Right lung (tissue), 5 donors: Measurements from ENCODE around the gene SLC25A21. TPM values are rescaled to one million over a fixed set of nuclear protein-coding genes. Genes with fewer than 3 reads are reported as not detected.

Experiments
- DNase-seq, 2 donors: peaks; one replicate each; pipeline ENCODE4 v3.0.0-alpha.2; 2013
- polyA plus RNA-seq, 5 donors: library from polyadenylated mRNA; unstranded; fragments of 120-200 nt; gene quantifications; one replicate each; pipeline versions ENCODE4 v1.2.1 to v1.2.3, GENCODE V29; 2013; ENCODE audit warnings: inconsistent platforms in 1 of 5, low replicate concordance in 1 of 5; ENCODE audit not compliant: insufficient read length in 5 of 5, insufficient read depth in 1 of 5

Gene SLC25A21
- polyA plus RNA-seq, 5 donors: 1.5 to 3.1 (median 2.7) TPM

DNA sequence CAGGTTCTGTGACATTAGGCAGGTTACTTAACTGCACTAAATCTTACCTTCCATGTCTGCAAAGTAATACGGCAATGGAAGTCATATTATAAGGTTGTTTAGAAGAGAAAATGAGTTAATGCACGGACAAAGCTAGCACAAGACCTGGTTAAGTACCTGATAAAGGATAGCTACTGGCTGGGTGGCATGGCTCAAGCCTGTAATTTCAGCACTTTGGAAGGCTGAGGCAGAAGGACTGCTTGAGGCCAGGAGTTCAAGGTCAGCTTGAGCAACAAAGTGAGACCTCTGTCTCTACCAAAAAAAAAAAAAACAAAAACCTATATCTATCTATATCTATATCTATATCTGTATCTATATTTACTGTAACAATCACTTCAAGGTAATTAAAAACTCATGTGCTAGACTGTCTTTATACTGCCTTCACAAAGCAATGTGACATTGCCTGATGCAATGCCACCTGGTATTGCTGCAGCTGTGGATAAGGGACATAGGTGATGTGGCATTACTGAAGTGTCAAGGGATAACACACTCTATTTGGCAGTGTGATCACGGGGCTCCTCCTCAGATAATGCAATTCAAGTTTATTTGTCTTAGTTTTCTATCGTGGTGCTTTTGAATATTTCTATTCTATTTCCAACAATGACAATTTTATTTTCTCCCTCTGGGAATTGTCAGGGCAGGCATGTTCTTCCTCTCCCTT is 403.6 kb downstream of the SLC25A21 start:
- DNase-seq: no peak

DNA sequence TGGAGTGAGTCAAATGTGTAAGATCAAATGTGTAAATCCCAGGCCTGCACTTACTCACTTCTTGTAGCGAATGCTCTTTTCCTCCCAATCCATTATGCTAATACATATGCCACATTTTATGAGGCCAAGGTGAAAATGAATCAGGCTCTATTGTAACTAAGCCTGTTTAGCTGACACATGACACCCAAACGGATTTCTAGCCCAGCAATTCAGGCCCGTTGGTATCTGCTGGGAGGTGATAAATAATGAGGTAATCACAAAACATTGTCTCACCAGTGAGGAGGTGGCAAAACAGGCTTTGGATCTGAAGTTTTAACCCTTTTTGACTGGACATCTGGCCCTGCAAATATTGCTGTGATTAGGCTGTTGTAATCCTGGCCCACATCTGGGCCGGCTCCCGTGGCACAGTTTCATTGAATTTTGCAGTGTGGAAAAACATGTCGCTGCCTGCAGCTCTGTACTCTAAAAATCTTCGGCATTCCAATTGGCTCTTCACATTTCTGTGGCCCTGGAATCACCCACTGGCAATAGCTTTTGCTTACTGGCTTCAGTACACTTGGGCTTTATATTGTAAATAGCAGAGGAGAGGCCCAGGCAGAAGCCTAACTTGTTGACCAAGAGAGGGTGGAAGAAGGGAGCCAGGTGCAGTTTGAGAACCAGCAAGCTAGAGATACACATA is 404.7 kb downstream of the SLC25A21 start:
- no peak for DNase-seq

DNA sequence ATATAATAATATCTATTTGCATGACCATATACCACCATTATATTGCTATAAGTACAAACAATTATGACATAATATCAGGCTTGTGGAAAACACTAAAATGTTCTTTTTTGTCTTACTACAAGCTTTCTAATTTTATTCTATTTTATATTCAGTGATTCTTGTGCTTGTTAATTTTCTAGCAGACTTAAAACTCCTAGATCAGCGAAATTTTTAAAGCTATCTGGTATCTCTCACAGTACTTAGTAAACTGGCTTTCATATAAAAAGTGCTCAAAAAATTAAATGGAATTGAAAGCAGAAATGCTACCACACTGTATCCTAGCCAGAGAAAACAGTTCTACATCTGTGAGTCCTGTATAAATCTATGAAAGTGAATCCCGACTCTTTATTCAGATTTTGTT is 405.4 kb downstream of the SLC25A21 start:
- no peak for DNase-seq

DNA sequence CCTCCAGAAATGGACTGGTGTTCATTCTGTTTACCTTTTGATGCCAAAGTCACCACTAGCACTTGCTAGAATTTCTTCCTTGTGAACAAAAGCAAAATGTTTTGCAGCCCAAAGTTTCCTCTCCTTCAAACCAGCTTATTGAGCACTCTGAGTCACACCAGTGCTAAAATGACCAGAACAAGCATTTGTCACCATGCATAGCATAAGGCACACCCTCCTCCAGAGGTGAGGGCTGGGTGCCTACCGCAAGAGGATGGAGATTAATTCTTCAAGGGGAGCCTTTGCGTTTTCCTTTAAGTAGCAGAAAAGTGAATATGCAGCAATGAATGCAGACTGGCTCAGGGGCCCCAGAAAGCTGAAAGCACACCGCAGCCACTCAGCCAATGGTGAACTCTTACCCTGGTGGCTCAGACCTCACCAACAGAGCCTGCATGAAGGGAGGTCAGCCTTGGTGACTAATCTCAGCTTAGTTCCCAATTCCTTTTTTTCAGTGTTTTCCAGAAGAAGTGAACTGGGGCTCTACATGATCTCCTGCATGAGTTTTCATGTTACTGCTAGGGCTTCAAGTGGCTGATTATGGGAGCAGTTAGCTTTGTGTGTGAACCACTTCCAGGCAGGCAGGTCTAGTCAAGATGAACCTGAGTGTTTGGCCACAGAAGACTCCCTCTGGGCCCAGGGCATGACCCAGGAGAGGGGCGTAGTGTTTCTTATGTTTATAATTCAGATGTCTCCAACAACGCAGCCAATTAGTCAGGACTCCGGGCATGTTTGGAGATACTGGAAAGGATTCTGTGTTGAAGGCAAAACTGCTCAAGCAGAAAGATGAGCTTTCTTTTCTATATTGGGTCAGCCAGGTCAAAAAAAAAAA is 414.4 kb downstream of the SLC25A21 start:
- no peak for DNase-seq

DNA sequence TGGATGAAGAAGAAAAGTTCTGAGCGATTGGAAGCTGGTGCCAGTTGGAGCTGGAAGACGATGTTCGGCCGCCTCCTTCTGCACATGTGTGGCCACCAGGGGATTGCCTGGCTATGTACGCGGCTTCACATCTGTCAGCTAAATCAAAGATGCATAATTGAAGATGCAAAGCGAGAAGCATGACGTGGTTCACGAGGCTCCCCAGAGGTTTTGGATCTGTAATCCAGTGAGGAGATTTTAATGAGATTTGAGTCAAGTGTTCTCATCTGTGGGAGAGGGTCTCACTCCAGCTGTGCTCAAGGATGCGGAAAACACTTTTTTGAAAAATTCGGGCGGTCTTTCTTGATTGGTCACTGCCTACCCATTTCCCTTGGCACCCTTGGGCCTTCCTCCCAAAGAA is 416.2 kb downstream of the SLC25A21 start:
- no peak for DNase-seq

DNA sequence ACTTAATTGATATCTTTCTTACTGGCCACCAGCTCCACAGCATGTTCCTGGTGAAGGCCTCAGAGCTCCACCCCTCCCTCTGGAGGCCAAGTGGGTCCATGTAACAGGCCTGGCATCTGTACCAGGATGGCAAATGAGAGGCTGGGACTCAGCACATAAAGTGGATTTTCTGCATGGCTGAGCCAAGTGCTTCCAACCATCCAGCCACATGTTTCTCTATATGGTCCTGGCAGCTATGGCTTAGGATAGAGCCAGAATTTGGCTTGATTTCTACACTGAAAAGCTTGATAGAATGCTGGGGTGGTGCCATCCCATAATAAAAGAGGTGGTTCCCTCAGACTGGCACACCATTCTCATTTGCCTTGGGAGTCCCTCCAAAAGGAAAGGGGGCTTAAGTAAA is 416.6 kb downstream of the SLC25A21 start:
- DNase-seq: no peak

DNA sequence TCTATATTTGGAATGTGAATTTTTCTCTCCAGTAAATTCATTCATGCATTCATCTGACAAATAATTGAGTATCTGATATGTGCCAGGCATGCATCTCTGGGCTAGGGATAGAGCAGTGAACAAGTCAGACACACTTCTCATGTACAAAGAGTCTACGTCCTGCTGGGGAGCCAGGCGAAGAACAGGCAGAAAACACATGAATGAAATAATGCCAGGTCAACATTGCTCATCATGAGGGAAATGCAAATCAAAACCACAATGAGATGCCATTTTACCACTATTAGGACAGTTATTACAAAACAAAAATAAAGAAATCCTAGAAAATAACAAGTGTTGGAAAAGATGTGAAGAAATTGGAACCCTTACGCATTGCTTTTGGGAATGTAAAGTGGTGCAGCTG is 420.5 kb downstream of the SLC25A21 start:
- no peak for DNase-seq

DNA sequence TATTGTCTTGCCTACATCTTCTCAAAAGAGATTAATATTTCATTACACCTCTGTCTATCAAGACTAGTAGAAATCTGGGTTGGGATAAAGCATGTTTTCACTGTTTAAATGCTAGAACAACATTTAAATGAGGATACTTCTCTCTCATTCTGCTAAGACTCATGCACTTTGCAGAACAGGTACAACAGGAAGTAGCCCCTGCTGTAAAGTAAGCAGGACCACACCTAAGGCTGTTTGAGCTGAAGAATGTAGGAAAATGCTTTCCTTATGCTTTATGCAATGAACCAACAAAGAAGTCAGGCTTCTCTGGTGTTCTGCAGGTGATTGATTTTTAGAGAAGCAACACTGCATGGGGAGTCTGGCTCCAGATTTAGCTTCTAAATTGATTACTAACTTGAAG is 421.3 kb downstream of the SLC25A21 start:
- DNase-seq: peak; percentile 25 to 27

DNA sequence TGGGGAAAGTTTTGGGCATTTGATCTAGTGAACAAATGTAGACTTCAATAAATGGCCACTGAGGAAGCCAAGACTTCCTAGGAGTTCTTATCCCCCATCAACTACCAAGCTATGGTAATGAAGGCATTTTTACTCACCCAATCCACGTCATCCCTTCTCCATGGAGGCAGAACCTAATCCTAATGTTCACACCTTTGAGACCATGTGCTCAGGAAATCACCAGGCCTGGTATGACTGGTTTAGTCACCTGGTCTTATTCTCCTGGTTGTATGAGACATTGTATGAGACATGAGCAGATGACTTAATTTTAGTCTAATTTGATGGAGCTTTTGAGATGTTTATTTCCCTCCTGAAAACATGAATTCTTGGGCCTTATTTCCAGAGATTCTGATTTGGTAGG is 422.2 kb downstream of the SLC25A21 start:
- DNase-seq: no peak

DNA sequence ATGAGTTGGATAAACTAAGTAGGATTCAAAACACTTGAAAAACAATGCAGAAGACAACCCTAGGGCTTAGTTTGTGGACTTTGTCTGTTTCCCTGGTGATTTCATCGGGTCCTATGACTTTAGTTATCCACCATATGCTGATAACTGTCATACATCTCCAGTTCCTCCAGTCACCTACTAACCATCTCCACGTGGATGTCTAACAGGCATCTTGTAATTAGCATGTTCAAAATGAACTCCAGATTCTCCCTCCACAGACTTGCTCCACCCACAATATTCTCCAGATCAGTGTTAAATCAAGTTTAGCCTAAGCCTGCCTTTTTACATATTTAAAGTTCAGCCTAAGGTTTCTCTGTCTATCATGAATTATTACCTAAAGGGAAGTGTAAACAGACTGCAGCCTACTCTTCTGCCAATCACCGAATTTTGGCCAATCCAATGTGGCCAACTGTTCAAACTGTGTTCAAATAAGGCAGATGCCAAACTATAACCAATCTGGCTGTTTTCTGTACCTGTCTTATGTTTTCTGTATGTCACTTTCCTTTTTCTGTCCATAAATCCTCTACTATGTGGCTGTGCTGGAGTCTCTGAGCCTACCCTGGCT is 423.7 kb downstream of the SLC25A21 start:
- DNase-seq: no peak

DNA sequence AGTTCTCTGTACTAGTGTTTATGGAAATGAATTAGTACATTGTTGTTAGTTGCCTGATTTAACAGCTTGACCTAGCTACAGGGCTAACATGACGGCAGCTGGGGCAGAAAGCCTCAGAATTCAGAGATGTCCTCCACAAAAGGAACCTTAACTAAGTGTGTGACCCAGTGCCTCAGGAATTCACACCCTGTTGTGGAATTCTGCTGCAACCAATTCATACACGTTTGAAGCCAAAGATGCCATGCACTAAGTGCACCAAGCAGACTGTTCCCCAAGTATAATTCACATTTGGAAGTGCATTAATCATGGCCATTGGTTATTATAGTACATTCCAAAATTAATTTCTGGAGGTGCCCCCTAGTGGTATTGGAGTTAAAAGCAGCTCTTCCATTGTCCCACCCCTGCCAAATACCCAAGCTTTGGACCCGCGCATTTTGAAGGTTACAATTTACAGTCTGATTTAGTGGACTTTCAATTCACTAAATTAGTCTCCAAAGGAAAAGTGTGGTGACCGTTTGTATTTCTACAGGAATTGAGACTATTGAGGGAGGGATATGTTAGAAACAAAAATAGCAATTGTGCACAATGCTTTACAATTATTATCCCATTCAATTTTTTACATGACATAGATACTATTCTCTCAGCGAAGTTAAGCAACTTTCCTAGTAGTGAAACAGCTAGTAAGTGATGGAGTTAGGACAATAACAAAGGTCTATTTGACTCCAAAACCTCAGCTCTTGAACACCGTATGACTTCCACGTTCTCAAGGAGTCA is 424.8 kb downstream of the SLC25A21 start:
- DNase-seq: no peak

DNA sequence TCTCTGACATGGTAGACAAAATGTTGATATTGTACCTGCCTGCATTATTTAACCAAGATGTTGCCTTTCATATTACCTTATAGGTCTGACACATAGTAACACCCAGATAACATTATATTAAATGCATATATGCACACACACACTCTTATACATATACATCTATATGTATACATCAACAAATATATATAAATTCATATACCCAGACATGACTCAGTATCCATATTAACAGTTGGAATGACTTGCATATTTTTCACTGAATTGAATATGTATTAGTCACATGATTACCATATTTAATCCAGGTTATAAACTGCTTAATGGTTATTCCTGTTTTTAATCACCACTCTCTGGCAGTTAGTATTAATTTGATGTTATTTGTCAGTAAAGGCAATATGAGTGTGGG is 425.5 kb downstream of the SLC25A21 start:
- no peak for DNase-seq

DNA sequence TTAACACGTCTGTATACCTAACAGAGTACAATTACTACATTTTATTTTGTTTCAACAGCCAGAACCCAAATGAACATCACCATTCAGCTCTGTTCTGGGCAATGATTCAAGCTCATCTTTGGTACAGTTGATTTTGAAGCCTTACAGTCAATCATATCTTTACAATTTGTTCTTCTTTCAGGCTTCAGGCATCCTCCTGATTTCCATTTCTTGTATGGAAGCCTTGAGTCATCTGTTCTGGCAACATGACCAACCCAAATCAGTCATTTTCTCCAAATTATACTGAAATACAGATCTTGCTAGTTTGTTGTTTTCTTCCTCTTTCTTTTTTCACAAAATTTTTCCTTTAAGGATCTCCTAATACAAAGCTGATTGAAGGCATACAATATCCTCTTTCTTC is 430.5 kb downstream of the SLC25A21 start:
- DNase-seq: no peak

DNA sequence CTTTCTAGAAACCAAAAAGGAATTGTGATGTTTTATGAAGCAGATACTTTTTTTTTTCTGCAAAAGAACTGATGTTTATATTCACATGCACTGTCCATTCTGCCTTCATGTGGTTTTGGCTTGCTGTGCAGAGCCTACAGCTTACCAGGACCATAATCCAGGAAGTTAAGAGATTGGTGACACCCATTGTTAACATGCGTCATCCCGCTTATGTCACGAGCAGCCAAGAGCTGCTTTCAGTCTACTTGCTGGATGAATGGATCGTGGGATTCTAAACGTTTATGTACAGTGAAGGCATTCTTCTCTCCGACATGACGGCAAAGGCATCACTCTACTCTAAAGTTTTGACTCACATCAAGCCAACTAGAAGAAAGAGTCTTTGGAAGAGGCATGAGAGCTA is 434.1 kb downstream of the SLC25A21 start:
- DNase-seq: no peak

DNA sequence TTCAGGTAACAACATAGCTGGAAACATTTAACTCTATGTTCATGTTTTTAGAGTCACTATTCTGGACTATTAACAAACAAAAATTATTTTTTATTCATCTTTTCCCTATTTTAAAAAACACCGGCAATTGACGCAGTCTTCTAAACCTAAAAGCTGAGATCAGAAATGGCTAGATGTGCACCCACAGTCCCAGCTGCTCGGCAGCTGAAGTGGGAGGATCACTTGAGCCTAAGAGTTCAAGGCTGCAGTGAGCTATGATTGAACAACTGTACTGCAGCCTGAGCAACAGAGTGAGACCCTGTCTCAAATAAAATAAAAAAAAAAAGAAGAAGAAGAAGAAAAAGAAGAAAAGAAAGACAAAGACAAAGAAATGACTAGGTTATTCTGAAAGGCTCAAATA is 446.3 kb downstream of the SLC25A21 start:
- no peak for DNase-seq

DNA sequence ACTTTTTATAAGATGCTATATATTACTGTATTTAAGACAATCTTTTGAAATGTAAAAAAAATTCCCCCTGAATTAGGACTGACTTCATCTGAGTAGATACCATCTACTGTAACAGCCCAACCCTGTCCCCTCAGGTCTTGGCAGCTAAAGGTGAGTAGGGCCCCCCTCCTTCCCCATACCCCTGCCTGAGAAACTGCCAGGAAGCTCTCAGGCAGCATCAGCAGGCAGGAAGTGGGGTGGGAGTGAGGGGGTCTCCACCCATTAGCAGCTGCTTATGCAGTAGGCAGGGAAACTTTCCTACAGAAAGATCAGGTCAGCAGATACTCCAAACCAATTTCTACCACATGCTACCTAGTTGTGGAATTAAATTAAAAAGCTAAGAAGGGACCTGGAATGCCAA is 448.2 kb downstream of the SLC25A21 start:
- DNase-seq: no peak

DNA sequence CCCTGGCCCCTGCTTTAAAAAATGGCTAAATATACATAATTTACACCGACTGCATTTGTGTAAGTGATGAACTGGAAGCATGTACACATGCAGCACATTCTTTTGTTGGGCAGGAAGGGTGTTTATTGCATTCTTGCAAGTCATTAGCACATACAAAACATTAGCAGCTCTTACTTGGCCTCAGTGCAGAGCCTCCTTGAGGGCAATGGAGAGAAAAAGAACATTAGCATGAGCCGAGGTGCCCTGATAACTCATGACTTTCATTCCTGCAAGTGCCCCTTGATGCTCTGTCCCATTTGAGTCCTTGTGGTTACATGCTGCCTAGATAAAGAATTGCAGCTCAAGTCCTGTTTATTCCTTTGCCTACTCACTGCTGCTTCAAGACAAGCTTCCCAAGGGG is 448.9 kb downstream of the SLC25A21 start:
- no peak for DNase-seq

DNA sequence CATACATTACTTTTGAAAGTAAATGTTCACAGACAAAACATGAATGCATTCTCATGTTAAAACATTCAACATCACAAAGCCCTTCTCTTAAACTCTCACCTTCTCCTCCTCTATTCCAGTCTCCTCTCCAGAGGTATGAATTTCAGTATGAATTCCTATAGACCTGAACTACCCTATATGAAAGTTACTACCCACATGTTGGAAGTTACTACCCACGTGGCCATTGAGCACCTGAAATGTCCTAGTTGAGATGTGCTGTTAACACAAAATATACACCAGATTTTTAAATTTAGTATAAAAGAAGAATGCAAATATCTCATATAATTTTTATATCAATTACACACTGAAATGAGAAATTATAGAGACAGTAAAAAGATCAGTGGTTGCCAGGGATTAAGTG is 450.5 kb downstream of the SLC25A21 start:
- DNase-seq: no peak

DNA sequence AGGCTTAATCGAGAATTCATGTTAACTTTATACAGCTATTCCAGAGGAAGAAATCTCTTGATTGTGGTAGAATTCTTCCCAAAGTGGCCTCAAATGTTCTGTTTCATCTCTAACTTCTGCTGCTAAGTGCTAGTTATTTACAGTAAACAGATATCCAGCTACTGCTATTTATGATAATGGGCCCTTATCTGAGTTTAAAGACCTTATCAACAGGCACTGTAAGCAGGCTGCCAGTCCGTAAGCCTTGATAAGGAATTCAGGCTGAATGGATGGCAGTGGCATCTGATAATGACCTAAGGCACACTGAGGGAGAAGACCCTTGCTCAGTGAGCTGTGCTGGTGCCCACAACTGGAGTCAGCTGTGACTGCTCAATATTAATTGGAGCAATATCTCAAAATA is 451.7 kb downstream of the SLC25A21 start:
- no peak for DNase-seq

DNA sequence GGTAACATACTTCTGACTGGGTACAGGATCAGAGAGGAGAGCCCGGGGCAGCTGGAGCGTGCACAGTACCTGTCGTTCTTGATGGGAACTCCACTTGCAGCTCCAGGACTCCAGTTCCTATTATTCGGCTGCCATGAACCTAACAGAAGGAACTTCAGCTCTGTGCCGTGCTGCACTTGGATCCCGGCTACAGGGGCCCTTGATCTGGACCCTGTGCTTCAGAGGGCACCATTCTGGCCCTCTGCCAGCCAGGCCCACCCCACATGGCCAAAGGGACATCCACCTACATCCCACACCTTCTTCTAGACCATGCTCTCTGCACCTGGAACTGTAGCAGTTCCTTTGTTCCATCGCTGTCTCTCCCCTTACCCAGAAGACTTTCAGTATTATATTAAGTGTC is 452.6 kb downstream of the SLC25A21 start:
- DNase-seq: no peak

DNA sequence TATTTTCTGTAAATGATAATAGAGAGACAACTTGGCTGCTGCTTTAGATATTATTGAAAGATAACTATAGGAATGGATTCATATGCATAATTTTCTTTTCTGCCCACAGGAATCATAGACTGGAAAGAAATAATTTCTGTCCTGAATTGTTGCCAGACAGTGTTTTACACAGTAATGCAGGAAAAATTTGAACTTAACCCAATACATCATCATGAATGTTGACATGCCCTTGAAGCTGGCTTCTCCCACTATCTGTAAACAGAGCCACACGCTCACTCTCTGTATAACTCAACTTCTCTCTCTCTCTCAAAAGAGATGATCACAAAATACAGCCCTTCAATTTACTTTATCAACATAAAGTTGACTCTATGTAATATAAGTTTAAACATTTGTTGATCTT is 454.2 kb downstream of the SLC25A21 start:
- no peak for DNase-seq

DNA sequence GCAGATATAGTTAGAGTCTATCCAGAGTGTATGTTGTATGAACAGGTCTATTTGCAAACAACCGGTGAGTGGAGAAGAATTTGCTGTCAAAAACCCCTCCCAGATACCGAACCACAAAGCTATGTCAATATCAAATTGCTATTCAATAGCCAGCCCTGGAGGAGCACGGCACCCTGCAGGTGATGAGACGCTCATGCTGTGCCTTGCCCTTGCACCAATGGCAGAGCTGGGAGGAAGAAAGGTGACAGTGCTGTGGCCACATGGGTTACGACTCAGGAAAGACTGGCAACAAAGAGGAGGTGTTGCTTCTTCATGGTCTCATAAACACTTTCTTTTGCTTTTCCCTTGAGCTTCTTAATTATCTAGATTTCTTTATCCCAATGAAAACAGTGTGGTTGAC is 455.0 kb downstream of the SLC25A21 start:
- DNase-seq: no peak
